Endodermal cell (in vitro differentiated cells): Measurements from ENCODE around the gene STX8. TPM values are rescaled to one million over a fixed set of nuclear protein-coding genes. Genes with fewer than 3 reads are reported as not detected.

Source experiments
- DNase-seq: peaks from one replicate; pipeline ENCODE4 v3.0.0-alpha.2; 2017
- H3K27ac ChIP-seq: 2 replicates; pipeline ENCODE4 v1.5.1; 2013; ENCODE audit warnings: mild to moderate bottlenecking, low read depth, low read length, moderate library complexity
- H3K27me3 ChIP-seq: 2 replicates; pipeline ENCODE4 v1.6.1; 2013; ENCODE audit warnings: mild to moderate bottlenecking, low read length, moderate library complexity; ENCODE audit not compliant: insufficient read depth, control insufficient read depth, poor library complexity, severe bottlenecking
- H3K36me3 ChIP-seq: 2 replicates; pipeline ENCODE4 v1.7.0; 2013; ENCODE audit warnings: mild to moderate bottlenecking, low read length, moderate library complexity; ENCODE audit not compliant: control insufficient read depth, insufficient read depth
- H3K4me1 ChIP-seq: one replicate; pipeline ENCODE4 v1.7.0; 2013; ENCODE audit warnings: low read length; ENCODE audit not compliant: control insufficient read depth, insufficient read depth
- H3K4me3 ChIP-seq: 2 replicates; pipeline ENCODE4 v1.5.1; 2013; ENCODE audit warnings: mild to moderate bottlenecking, low read length, moderate library complexity
- H3K9ac ChIP-seq: 2 replicates; pipeline ENCODE4 v1.6.1; 2013; ENCODE audit warnings: mild to moderate bottlenecking, low read length, moderate library complexity; ENCODE audit not compliant: poor library complexity, severe bottlenecking; ENCODE audit errors: extremely low read depth
- H3K9me3 ChIP-seq: 2 replicates; pipeline ENCODE4 v1.6.1; 2013; ENCODE audit warnings: mild to moderate bottlenecking, low read length, moderate library complexity; ENCODE audit not compliant: control insufficient read depth
- H3K27ac Mint-ChIP-seq: 2 replicates; pipeline ENCODE4 v1.8.0; 2020; ENCODE audit warnings: mixed read lengths
- H3K27me3 Mint-ChIP-seq: 2 replicates; pipeline ENCODE4 v1.8.0; 2021; ENCODE audit warnings: mild to moderate bottlenecking, mixed read lengths; ENCODE audit not compliant: insufficient read depth
- H3K36me3 Mint-ChIP-seq: 2 replicates; pipeline ENCODE4 v1.8.0; 2020; ENCODE audit warnings: low read depth, mixed read lengths
- H3K4me1 Mint-ChIP-seq: 2 replicates; pipeline ENCODE4 v1.8.0; 2020; ENCODE audit warnings: mixed read lengths
- H3K4me3 Mint-ChIP-seq: 2 replicates; pipeline ENCODE4 v1.8.0; 2020; ENCODE audit warnings: mild to moderate bottlenecking, moderate library complexity, mixed read lengths
- H3K9me3 Mint-ChIP-seq: 2 replicates; pipeline ENCODE4 v1.8.0; 2020; ENCODE audit warnings: mild to moderate bottlenecking, mixed read lengths
- WGBS, 2 experiments: methylation state at CpG; one replicate each; pipeline versions ENCODE4 v1.1.5 to v1.1.7; 2013; ENCODE audit warnings: missing lambda C conversion rate in 2 of 2, mixed read lengths in 1 of 2; ENCODE audit not compliant: insufficient coverage in 1 of 2, insufficient read length in 1 of 2; 5-methylcytosine and 5-hydroxymethylcytosine counted together
- total RNA-seq, 2 donors: library from RNA; stranded (reverse); fragmentation: NEBNext Ultra II Directional in 1 of 2; extraction: Animal tissue kit (Norgen Biotek cat#: 25700) in 1 of 2; gene quantifications; 2 replicates in 1 of 2; 3 replicates in 1 of 2; pipeline ENCODE4 v1.2.1, GENCODE V29; 2021
- TF ChIP-seq, protein P1 (sequence below): fragments of 200-600 bp; sonication (generic); conservative IDR thresholded peaks from 2 replicates; pipeline ENCODE4 v1.5.0; 2021; ENCODE audit warnings: antibody characterized with exemption, mild to moderate bottlenecking

Gene STX8
- total RNA-seq, 2 donors from 2014 or later, result 82.5 to 98.2 TPM

DNA sequence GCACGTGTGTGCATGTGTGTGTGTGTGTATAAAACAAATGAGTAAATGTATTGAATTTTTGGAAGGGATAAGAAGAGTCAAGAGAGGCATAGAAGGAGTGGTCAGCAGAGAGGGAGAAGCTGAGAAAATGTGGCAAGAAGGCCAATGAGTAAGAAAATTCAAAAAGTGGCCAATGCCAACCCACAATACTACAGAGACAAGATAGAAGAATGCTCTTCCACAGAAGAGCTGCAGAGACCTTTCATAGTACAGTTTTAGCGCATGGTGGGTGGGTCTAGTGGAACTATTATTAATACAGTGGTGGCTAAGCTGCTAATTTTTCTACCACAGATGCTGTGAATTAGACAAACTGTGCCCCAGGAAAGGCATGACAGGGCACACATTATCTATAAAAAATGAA lies 320.8 kb downstream of the STX8 start:
- 47 to 100% methylated on average over 1 to 2 of the region's 2 CpGs for WGBS, 2 experiments
- Histone ChIP-seq H3K4me3 (no peak overlapping the region), H3K27me3 (no peaks in the 10 kb centered on the region), H3K36me3 (no peaks in the 10 kb centered on the region), H3K9ac (no peak overlapping the region), H3K9me3 (no peaks in the 10 kb centered on the region), H3K4me1 (peaks cover 11% of the 10 kb centered on the region), H3K27ac (no peak overlapping the region)
- peaks cover 32% of the 10 kb centered on the region for H3K4me1 Mint-ChIP-seq
- H3K4me3 Mint-ChIP-seq, result no peak overlapping the region
- H3K27me3 Mint-ChIP-seq, result no peaks in the 10 kb centered on the region
- H3K9me3 Mint-ChIP-seq, result no peaks in the 10 kb centered on the region
- TF ChIP-seq, protein P1, sequence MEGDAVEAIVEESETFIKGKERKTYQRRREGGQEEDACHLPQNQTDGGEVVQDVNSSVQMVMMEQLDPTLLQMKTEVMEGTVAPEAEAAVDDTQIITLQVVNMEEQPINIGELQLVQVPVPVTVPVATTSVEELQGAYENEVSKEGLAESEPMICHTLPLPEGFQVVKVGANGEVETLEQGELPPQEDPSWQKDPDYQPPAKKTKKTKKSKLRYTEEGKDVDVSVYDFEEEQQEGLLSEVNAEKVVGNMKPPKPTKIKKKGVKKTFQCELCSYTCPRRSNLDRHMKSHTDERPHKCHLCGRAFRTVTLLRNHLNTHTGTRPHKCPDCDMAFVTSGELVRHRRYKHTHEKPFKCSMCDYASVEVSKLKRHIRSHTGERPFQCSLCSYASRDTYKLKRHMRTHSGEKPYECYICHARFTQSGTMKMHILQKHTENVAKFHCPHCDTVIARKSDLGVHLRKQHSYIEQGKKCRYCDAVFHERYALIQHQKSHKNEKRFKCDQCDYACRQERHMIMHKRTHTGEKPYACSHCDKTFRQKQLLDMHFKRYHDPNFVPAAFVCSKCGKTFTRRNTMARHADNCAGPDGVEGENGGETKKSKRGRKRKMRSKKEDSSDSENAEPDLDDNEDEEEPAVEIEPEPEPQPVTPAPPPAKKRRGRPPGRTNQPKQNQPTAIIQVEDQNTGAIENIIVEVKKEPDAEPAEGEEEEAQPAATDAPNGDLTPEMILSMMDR, result no peak
- H3K36me3 Mint-ChIP-seq, result peaks cover 3% of the 10 kb centered on the region
- DNase-seq, result no peak
- H3K27ac Mint-ChIP-seq, result no peak overlapping the region

DNA sequence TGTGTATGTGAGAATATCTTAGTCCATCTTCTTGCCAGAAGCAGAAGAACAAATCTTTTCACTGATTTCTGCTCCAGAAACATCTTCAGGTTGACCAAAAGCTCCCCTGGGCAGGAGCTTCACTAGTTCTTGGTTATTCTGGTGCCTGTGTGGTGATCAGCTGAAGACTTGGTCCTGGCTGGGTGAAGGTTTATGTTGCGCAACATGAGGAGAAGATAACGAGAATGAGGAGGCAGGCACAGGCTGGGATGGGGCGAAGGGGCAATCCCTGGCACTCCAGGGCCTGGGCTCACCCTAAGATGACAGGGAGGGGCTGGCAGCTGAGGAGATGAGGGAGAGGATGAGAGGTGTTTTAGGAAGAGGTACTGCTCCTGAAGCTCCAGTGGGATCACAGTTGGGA lies 322.3 kb downstream of the STX8 start:
- H3K9me3 ChIP-seq, result no peaks in the 10 kb centered on the region
- H3K4me1 Mint-ChIP-seq, result peaks cover 19% of the 10 kb centered on the region
- no peak overlapping the region for H3K27ac Mint-ChIP-seq
- no peaks in the 10 kb centered on the region for H3K27me3 ChIP-seq
- H3K36me3 ChIP-seq, result no peaks in the 10 kb centered on the region
- no peak overlapping the region for H3K4me3 Mint-ChIP-seq
- peaks cover 9% of the 10 kb centered on the region for H3K4me1 ChIP-seq
- H3K36me3 Mint-ChIP-seq, result peaks cover 9% of the 10 kb centered on the region
- TF ChIP-seq, protein P1, result no peak
- no peak overlapping the region for H3K9ac ChIP-seq
- DNase-seq, result no peak
- no peaks in the 10 kb centered on the region for H3K9me3 Mint-ChIP-seq
- 93 to 95% methylated on average over 2 to 3 of the region's 3 CpGs for WGBS, 2 experiments
- no peaks in the 10 kb centered on the region for H3K27me3 Mint-ChIP-seq
- no peak overlapping the region for H3K27ac ChIP-seq
- H3K4me3 ChIP-seq, result no peak overlapping the region

DNA sequence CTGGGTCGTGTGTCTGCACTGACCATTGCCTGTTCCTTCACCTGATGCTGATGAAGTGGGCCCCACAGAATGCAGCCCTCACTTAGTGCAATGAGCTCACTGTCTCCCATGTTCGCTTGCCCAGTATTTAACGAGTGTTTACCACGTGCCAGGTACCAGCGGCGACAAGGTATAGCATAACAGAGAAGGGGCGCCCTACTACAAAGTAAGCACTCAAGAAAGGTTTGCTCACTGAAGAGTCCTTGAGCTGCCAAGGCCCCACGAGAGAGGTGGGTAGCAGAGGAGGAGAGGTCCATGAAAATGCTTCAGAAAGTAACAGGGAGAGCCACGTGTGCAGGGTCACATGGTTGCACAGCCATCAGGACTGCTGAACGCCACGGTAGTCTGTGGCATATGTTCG lies 324.3 kb downstream of the STX8 start:
- peaks cover 9% of the 10 kb centered on the region for H3K36me3 Mint-ChIP-seq
- H3K9me3 ChIP-seq, result no peaks in the 10 kb centered on the region
- DNase-seq, result no peak
- H3K4me3 Mint-ChIP-seq, result no peak overlapping the region
- no peaks in the 10 kb centered on the region for H3K9me3 Mint-ChIP-seq
- H3K27me3 ChIP-seq, result no peaks in the 10 kb centered on the region
- no peaks in the 10 kb centered on the region for H3K27me3 Mint-ChIP-seq
- no peak overlapping the region for H3K9ac ChIP-seq
- WGBS, 2 experiments, result 85 to 90% methylated on average over 12 of the region's 12 CpGs
- H3K27ac Mint-ChIP-seq, result no peak overlapping the region
- H3K4me3 ChIP-seq, result no peak overlapping the region
- H3K36me3 ChIP-seq, result no peaks in the 10 kb centered on the region
- H3K27ac ChIP-seq, result no peak overlapping the region
- H3K4me1 Mint-ChIP-seq, result peaks cover 7% of the 10 kb centered on the region
- H3K4me1 ChIP-seq, result peaks cover 4% of the 10 kb centered on the region
- TF ChIP-seq, protein P1, result no peak
